Neural cell (in vitro differentiated cells): Measurements from ENCODE around the gene R3HDM4. TPM values are rescaled to one million over a fixed set of nuclear protein-coding genes. Genes with fewer than 3 reads are reported as not detected.
A peak's percentile ranks its signal among the peaks of the same experiment; 100 is the strongest.

Source experiments
- H2AFZ ChIP-seq: fragments of 200-600, 300-800 bp; sonication (generic), shearing (Covaris generic); 2 replicates; pipeline ENCODE4 v1.6.0; 2014; ENCODE audit warnings: low read depth, mild to moderate bottlenecking, antibody characterized with exemption, low read length, moderate library complexity
- H3F3A ChIP-seq: fragments of 200-600 bp; shearing (Covaris generic); 2 replicates; pipeline ENCODE4 v1.6.1; 2016; ENCODE audit warnings: mild to moderate bottlenecking, moderate library complexity, mixed read lengths, antibody characterized with exemption, low read length; ENCODE audit not compliant: insufficient read depth, poor library complexity, severe bottlenecking
- H3K27ac ChIP-seq: fragments of 200-600, 300-800 bp; sonication (generic), shearing (Covaris generic); 2 replicates; pipeline ENCODE4 v1.5.1; 2014; ENCODE audit warnings: mild to moderate bottlenecking, low read length, moderate library complexity
- H3K27me3 ChIP-seq: fragments of 300-800, 200-600 bp; sonication (generic), shearing (Covaris generic); 2 replicates; pipeline ENCODE4 v1.6.0; 2014; ENCODE audit warnings: mild to moderate bottlenecking, low read depth, low read length, moderate library complexity; ENCODE audit not compliant: insufficient read depth
- H3K36me3 ChIP-seq: fragments of 300-800, 200-600 bp; sonication (generic), shearing (Covaris generic); 2 replicates; pipeline ENCODE4 v1.5.1; 2014; ENCODE audit warnings: mild to moderate bottlenecking, antibody characterized with exemption, low read length, moderate library complexity; ENCODE audit not compliant: insufficient read depth
- H3K4me2 ChIP-seq: fragments of 300-800, 200-600 bp; sonication (generic), shearing (Covaris generic); 2 replicates; pipeline ENCODE4 v1.6.0; 2014; ENCODE audit warnings: mild to moderate bottlenecking, low read length
- H3K4me3 ChIP-seq: fragments of 300-800, 200-600 bp; sonication (generic), shearing (Covaris generic); 2 replicates; pipeline ENCODE4 v1.5.1; 2014; ENCODE audit warnings: mild to moderate bottlenecking, low read length, moderate library complexity
- H3K79me2 ChIP-seq: fragments of 200-600 bp; shearing (Covaris generic); replicated peaks from 2 replicates; pipeline ENCODE4 v1.6.0; 2014; ENCODE audit warnings: mild to moderate bottlenecking, low read length, moderate library complexity; ENCODE audit not compliant: insufficient read depth
- H3K9ac ChIP-seq: fragments of 300-800, 200-600 bp; sonication (generic), shearing (Covaris generic); 2 replicates; pipeline ENCODE4 v1.6.1; 2016; ENCODE audit warnings: mild to moderate bottlenecking, low read length, mixed read lengths
- H3K9me2 ChIP-seq: fragments of 200-600 bp; shearing (Covaris generic); 2 replicates; pipeline ENCODE4 v1.6.1; 2016; ENCODE audit warnings: mild to moderate bottlenecking, low read length, mixed read lengths; ENCODE audit not compliant: insufficient read depth
- H3K9me3 ChIP-seq: fragments of 200-600, 300-800 bp; sonication (generic), shearing (Covaris generic); 2 replicates; pipeline ENCODE4 v1.6.1; 2016; ENCODE audit warnings: mild to moderate bottlenecking, mixed run types, low read length, moderate library complexity, mixed read lengths
- H4K20me1 ChIP-seq: fragments of 200-600 bp; shearing (Covaris generic); 2 replicates; pipeline ENCODE4 v1.6.1; 2016; ENCODE audit warnings: mild to moderate bottlenecking, mixed run types; ENCODE audit not compliant: insufficient read depth
- CTCF ChIP-seq: fragments of 450-650 bp; IDR thresholded peaks from 2 replicates; pipeline ENCODE4 v1.5.1; 2014; ENCODE audit warnings: antibody characterized with exemption, mild to moderate bottlenecking, moderate library complexity; ENCODE audit not compliant: poor library complexity, severe bottlenecking
- EP300 ChIP-seq: fragments of 450-650 bp; conservative IDR thresholded peaks from 2 replicates; pipeline ENCODE4 v1.6.1; 2014; ENCODE audit warnings: antibody characterized with exemption, mild to moderate bottlenecking, moderate library complexity; ENCODE audit not compliant: poor library complexity, severe bottlenecking
- EZH2 ChIP-seq: fragments of 200-600, 300-800 bp; shearing (Covaris generic), sonication (generic); IDR thresholded peaks from 2 replicates; pipeline ENCODE4 v1.6.1; 2014; ENCODE audit warnings: antibody characterized with exemption, low read length, borderline replicate concordance, mild to moderate bottlenecking; ENCODE audit not compliant: insufficient read depth, poor library complexity, severe bottlenecking
- MXI1 ChIP-seq: fragments of 450-650 bp; conservative IDR thresholded peaks from 2 replicates; pipeline ENCODE4 v1.6.1; 2014; ENCODE audit warnings: antibody characterized with exemption, mild to moderate bottlenecking; ENCODE audit not compliant: poor library complexity, severe bottlenecking
- POLR2AphosphoS5 ChIP-seq: IDR thresholded peaks from 2 replicates; pipeline ENCODE4 v1.6.1; 2012
- RAD21 ChIP-seq: fragments of 450-650 bp; conservative IDR thresholded peaks from 2 replicates; pipeline ENCODE4 v1.6.1; 2014; ENCODE audit warnings: antibody characterized with exemption, mild to moderate bottlenecking, moderate library complexity
- REST ChIP-seq: IDR thresholded peaks from 2 replicates; pipeline ENCODE4 v1.6.1; 2012; ENCODE audit warnings: borderline replicate concordance
- SMC3 ChIP-seq: fragments of 450-650 bp; conservative IDR thresholded peaks from 2 replicates; pipeline ENCODE4 v1.6.1; 2014; ENCODE audit warnings: antibody characterized with exemption, mild to moderate bottlenecking, moderate library complexity; ENCODE audit not compliant: poor library complexity
- TAF1 ChIP-seq: IDR thresholded peaks from 2 replicates; pipeline ENCODE4 v1.6.1; 2012; ENCODE audit warnings: low read depth
- polyA plus RNA-seq: library from polyadenylated mRNA; depleted of rRNA; stranded (reverse); fragments of >200 nt; gene quantifications from 2 replicates; pipeline ENCODE4 v1.2.3, GENCODE V29; 2014

R3HDM4 gene
- polyA plus RNA-seq, 1 donor from 2014 or later: 51.2 TPM

- Histone ChIP-seq H4K20me1 (no peaks in the 10 kb centered on the region), H3K9me2 (no peaks in the 10 kb centered on the region), H3K4me3 (no peak overlapping the region), H2AFZ (no peak overlapping the region), H3K27me3 (no peaks in the 10 kb centered on the region), H3K9ac (no peak overlapping the region), H3K9me3 (no peaks in the 10 kb centered on the region), H3K27ac (peak overlapping the region; percentile 31), H3K36me3 (no peaks in the 10 kb centered on the region), H3K79me2 (peaks cover 4% of the 10 kb centered on the region), H3F3A (no peaks in the 10 kb centered on the region), H3K4me2 (no peak overlapping the region)
- no peak for TF ChIP-seq EZH2
- no peak for TF ChIP-seq REST
- TF ChIP-seq POLR2AphosphoS5: no peak
- no peak for TF ChIP-seq SMC3
- no peak for TF ChIP-seq MXI1
Observed at GRCh38 chr19:903266-903797, 9.7 kb downstream of the R3HDM4 start.

- no peaks in the 10 kb centered on the region for H4K20me1 ChIP-seq
- peaks cover 3% of the 10 kb centered on the region for H3K79me2 ChIP-seq
- H2AFZ ChIP-seq: no peak overlapping the region
- H3K9me2 ChIP-seq: no peaks in the 10 kb centered on the region
- no peak for TF ChIP-seq TAF1
- H3K9ac ChIP-seq: no peak overlapping the region
- H3K4me3 ChIP-seq: no peak overlapping the region
- H3K9me3 ChIP-seq: no peaks in the 10 kb centered on the region
- no peaks in the 10 kb centered on the region for H3F3A ChIP-seq
- peak overlapping the region; percentile 23 for H3K27ac ChIP-seq
- no peak overlapping the region for H3K4me2 ChIP-seq
- no peaks in the 10 kb centered on the region for H3K36me3 ChIP-seq
- no peaks in the 10 kb centered on the region for H3K27me3 ChIP-seq
Observed at GRCh38 chr19:902446-903226, 10.4 kb downstream of the R3HDM4 start.

- no peaks in the 10 kb centered on the region for H3K27me3 ChIP-seq
- TF ChIP-seq MXI1 (no peak), EP300 (no peak), TAF1 (no peak), RAD21 (no peak), REST (no peak), CTCF (no peak)
- H3K79me2 ChIP-seq: no peaks in the 10 kb centered on the region
- H3K9ac ChIP-seq: no peak overlapping the region
- H3F3A ChIP-seq: no peaks in the 10 kb centered on the region
- no peaks in the 10 kb centered on the region for H3K9me2 ChIP-seq
- H4K20me1 ChIP-seq: no peaks in the 10 kb centered on the region
- H3K27ac ChIP-seq: no peak overlapping the region
- no peaks in the 10 kb centered on the region for H3K36me3 ChIP-seq
- no peak overlapping the region for H3K4me2 ChIP-seq
- H3K9me3 ChIP-seq: no peaks in the 10 kb centered on the region
- no peak overlapping the region for H2AFZ ChIP-seq
- H3K4me3 ChIP-seq: no peak overlapping the region
Observed at GRCh38 chr19:902093-902370, 11.0 kb downstream of the R3HDM4 start.
